H1 (cell line): ENCODE results near the gene SLC12A7. TPM values are rescaled to one million over a fixed set of nuclear protein-coding genes. Genes with fewer than 3 reads are reported as not detected.

Experiments
- CTCF ChIA-PET: fragments of 300-600 bp; sonication (Branson Sonifier 250); formaldehyde crosslinking; loops from one replicate; lab custom pipeline; 2021; ENCODE audit not compliant: partially characterized antibody; lab: Charles Lee
- POLR2A ChIA-PET: fragments of 300-600 bp; sonication (Branson Sonifier 250); formaldehyde crosslinking; loops from one replicate; lab custom pipeline; 2021; ENCODE audit warnings: inconsistent platforms; ENCODE audit not compliant: partially characterized antibody; lab: Charles Lee
- DNase-seq, 2 experiments: peaks; one replicate each; pipeline versions ENCODE4 v3.0.0 to v3.0.0-alpha.2; 2010 to 2022; ENCODE audit warnings: low spot score in 2 of 2, low read depth in 1 of 2, mixed read lengths in 1 of 2
- FAIRE-seq: peaks from 2 replicates; lab custom pipeline; 2011; peaks lifted over from hg19 to GRCh38; lab: Jason Lieb, UNC
- H2AFZ ChIP-seq: 2 replicates; pipeline ENCODE4 v1.8.1; 2012; ENCODE audit warnings: low read length, inconsistent platforms
- H2AK5ac ChIP-seq: 2 replicates; pipeline ENCODE4 v1.6.1; 2013; ENCODE audit warnings: low read depth, low read length
- H2BK120ac ChIP-seq: replicated peaks from 2 replicates; pipeline ENCODE3; 2013; ENCODE audit warnings: low read depth, low read length, inconsistent platforms
- H2BK12ac ChIP-seq: 2 replicates; pipeline ENCODE4 v1.6.1; 2013; ENCODE audit warnings: low read depth, low read length
- H2BK15ac ChIP-seq: 2 replicates; pipeline ENCODE4 v1.6.1; 2013; ENCODE audit warnings: low read length
- H2BK20ac ChIP-seq: 2 replicates; pipeline ENCODE4 v1.6.1; 2013; ENCODE audit warnings: low read length
- H2BK5ac ChIP-seq: 2 replicates; pipeline ENCODE4 v1.6.1; 2013; ENCODE audit warnings: low read depth, low read length
- H3K14ac ChIP-seq: 2 replicates; pipeline ENCODE4 v1.6.1; 2013; ENCODE audit warnings: inconsistent platforms; ENCODE audit not compliant: insufficient read length
- H3K18ac ChIP-seq: 2 replicates; pipeline ENCODE4 v1.6.1; 2013; ENCODE audit warnings: low read length; ENCODE audit errors: extremely low read depth
- H3K23ac ChIP-seq: 2 replicates; pipeline ENCODE4 v1.6.1; 2013; ENCODE audit warnings: inconsistent platforms; ENCODE audit not compliant: insufficient read length
- H3K23me2 ChIP-seq: 2 replicates; pipeline ENCODE4 v1.6.1; 2013; ENCODE audit warnings: low read depth, low read length
- H3K27ac ChIP-seq: 2 replicates; pipeline ENCODE4 v1.6.1; 2011; ENCODE audit warnings: low read depth, low read length, inconsistent platforms
- H3K27me3 ChIP-seq, 4 experiments: replicated peaks in 1 of 4; 1 replicate in 1 of 4; 2 replicates in 3 of 4; pipeline versions ENCODE4 v1.6.1 to v1.8.1; 2011 to 2013; ENCODE audit warnings: low read length in 3 of 4, mild to moderate bottlenecking in 3 of 4, inconsistent platforms in 2 of 4, mixed read lengths in 2 of 4, moderate library complexity in 1 of 4; ENCODE audit not compliant: control insufficient read depth in 3 of 4, insufficient read depth in 3 of 4; ENCODE audit errors: extremely low read depth in 1 of 4
- H3K36me3 ChIP-seq, 4 experiments: 2 replicates each; pipeline versions ENCODE4 v1.6.1 to v1.8.1; 2011 to 2013; ENCODE audit warnings: mild to moderate bottlenecking in 4 of 4, low read length in 3 of 4, moderate library complexity in 2 of 4, control low read depth in 1 of 4, inconsistent platforms in 1 of 4; ENCODE audit not compliant: insufficient read depth in 4 of 4, control insufficient read depth in 2 of 4
- H3K4ac ChIP-seq: replicated peaks from 2 replicates; pipeline ENCODE3; 2013; ENCODE audit warnings: low read length, low read depth, mixed read lengths, inconsistent platforms; ENCODE audit not compliant: insufficient read length
- H3K4me1 ChIP-seq, 4 experiments: replicated peaks in 1 of 4; 1 replicate in 1 of 4; 2 replicates in 3 of 4; pipeline versions ENCODE4 v1.6.1 to v1.8.1; 2011 to 2013; ENCODE audit warnings: low read length in 3 of 4, inconsistent platforms in 2 of 4, mixed read lengths in 1 of 4; ENCODE audit not compliant: insufficient read depth in 4 of 4, control insufficient read depth in 3 of 4
- H3K4me2 ChIP-seq, 2 experiments: 2 replicates each; pipeline versions ENCODE4 v1.6.1 to v1.8.1; 2011 to 2013; ENCODE audit warnings: low read depth in 2 of 2, low read length in 2 of 2, control low read depth in 1 of 2, inconsistent platforms in 1 of 2, mild to moderate bottlenecking in 1 of 2; ENCODE audit not compliant: insufficient read depth in 1 of 2
- H3K4me3 ChIP-seq, 4 experiments: fragments of 200-600, 300-600 bp in 1 of 4; sonication (generic), shearing (Covaris generic), sonication (Bioruptor Twin) in 1 of 4; 2 replicates each; pipeline versions ENCODE4 v1.5.1 to v1.8.1; 2011 to 2016; ENCODE audit warnings: low read length in 4 of 4, low read depth in 3 of 4, control low read depth in 2 of 4, inconsistent platforms in 2 of 4, mild to moderate bottlenecking in 2 of 4, mixed read lengths in 1 of 4, moderate library complexity in 1 of 4; ENCODE audit not compliant: insufficient read depth in 2 of 4; ENCODE audit errors: extremely low read depth in 1 of 4
- H3K56ac ChIP-seq: replicated peaks from 2 replicates; pipeline ENCODE3; 2013; ENCODE audit warnings: low read depth, mild to moderate bottlenecking, mixed read lengths, low read length, inconsistent platforms; ENCODE audit not compliant: insufficient read length
- H3K79me1 ChIP-seq: 2 replicates; pipeline ENCODE4 v1.6.1; 2013; ENCODE audit warnings: low read depth, low read length, control low read depth
- H3K79me2 ChIP-seq, 2 experiments: 2 replicates each; pipeline versions ENCODE4 v1.6.1 to v1.8.1; 2012 to 2013; ENCODE audit warnings: low read length in 2 of 2, mild to moderate bottlenecking in 2 of 2, inconsistent platforms in 1 of 2; ENCODE audit not compliant: insufficient read depth in 2 of 2, control insufficient read depth in 1 of 2
- H3K9ac ChIP-seq, 4 experiments: replicated peaks in 1 of 4; 1 replicate in 1 of 4; 2 replicates in 3 of 4; pipeline versions ENCODE4 v1.6.1 to v1.8.1; 2011 to 2013; ENCODE audit warnings: low read depth in 3 of 4, low read length in 3 of 4, control low read depth in 2 of 4, mild to moderate bottlenecking in 2 of 4, moderate library complexity in 2 of 4, inconsistent platforms in 1 of 4; ENCODE audit errors: extremely low read depth in 1 of 4
- H3K9me3 ChIP-seq, 2 experiments: 2 replicates each; pipeline versions ENCODE4 v1.6.1 to v1.8.1; 2012 to 2013; ENCODE audit warnings: mild to moderate bottlenecking in 2 of 2, moderate library complexity in 2 of 2, control low read depth in 1 of 2, inconsistent platforms in 1 of 2, low read depth in 1 of 2, low read length in 1 of 2, mixed read lengths in 1 of 2; ENCODE audit not compliant: insufficient read depth in 2 of 2
- H4K20me1 ChIP-seq, 2 experiments: replicated peaks in 1 of 2; 2 replicates each; pipeline versions ENCODE3 to v1.8.1; 2011 to 2013; ENCODE audit warnings: inconsistent platforms in 2 of 2, low read length in 2 of 2, mild to moderate bottlenecking in 1 of 2; ENCODE audit not compliant: insufficient read depth in 2 of 2, control insufficient read depth in 1 of 2
- H4K5ac ChIP-seq: 2 replicates; pipeline ENCODE4 v1.6.1; 2013; ENCODE audit warnings: low read length, low read depth, mixed read lengths, inconsistent platforms; ENCODE audit not compliant: insufficient read length
- H4K8ac ChIP-seq: 2 replicates; pipeline ENCODE4 v1.8.0; 2013; ENCODE audit warnings: mild to moderate bottlenecking, moderate library complexity, low read length, inconsistent platforms; ENCODE audit not compliant: insufficient read depth; ENCODE audit errors: extremely low read depth
- H4K91ac ChIP-seq: replicated peaks from 2 replicates; pipeline ENCODE3; 2013; ENCODE audit warnings: low read length, mixed read lengths, inconsistent platforms; ENCODE audit not compliant: insufficient read length
- NRF1 ChIP-seq: IDR thresholded peaks from 2 replicates; pipeline ENCODE4 v1.6.1; 2011; ENCODE audit warnings: mild to moderate bottlenecking, low read depth, low read length, improper control_type of control experiment
- POLR2A ChIP-seq, 2 experiments: IDR thresholded peaks; 1 replicate in 1 of 2; 2 replicates in 1 of 2; pipeline ENCODE4 v1.6.1; 2011; ENCODE audit warnings: low read depth in 2 of 2, low read length in 2 of 2, mild to moderate bottlenecking in 2 of 2; ENCODE audit errors: control extremely low read depth in 1 of 2
- TCF12 ChIP-seq: IDR thresholded peaks from 2 replicates; pipeline ENCODE4 v1.6.1; 2011; ENCODE audit warnings: low read depth, mild to moderate bottlenecking, low read length
- WGBS, 2 experiments: shearing (Covaris generic) in 1 of 2; methylation state at CpG; one replicate each; pipeline versions ENCODE4 v1.1.6 to v1.1.7; 2013 to 2015; ENCODE audit warnings: low lambda C conversion rate in 2 of 2, mixed read lengths in 2 of 2, inconsistent platforms in 1 of 2, low coverage in 1 of 2, missing lambda C conversion rate in 1 of 2; ENCODE audit not compliant: insufficient replicate concordance in 2 of 2, insufficient coverage in 1 of 2, insufficient read length in 1 of 2; ENCODE audit errors: extremely low coverage in 1 of 2, missing lambda C conversion rate in 1 of 2; 5-methylcytosine and 5-hydroxymethylcytosine counted together
- polyA plus RNA-seq, 7 experiments: library from polyadenylated mRNA; depleted of rRNA in 3 of 7; stranded (reverse) in 5 of 7; unstranded in 2 of 7; fragments of >200 nt in 5 of 7; fragments of 200-250 nt in 2 of 7; gene quantifications; 1 replicate in 5 of 7; 2 replicates in 1 of 7; 4 replicates in 1 of 7; pipeline versions ENCODE4 v1.2.1 to v1.2.3, GENCODE V29; 2011 to 2013; ENCODE audit warnings: missing spikeins in 2 of 7, mixed read lengths in 2 of 7
- total RNA-seq: library from RNA; stranded (reverse); fragmentation: NEBNext Ultra II Directional; extraction: Animal tissue kit (Norgen Biotek cat#: 25700); gene quantifications from 2 replicates; pipeline ENCODE4 v1.2.1, GENCODE V29; 2021

Gene SLC12A7
- total and polyA plus RNA-seq, 2 of the 8 experiments (the other 6 are each of a cell fraction or from before 2014, with no cell fraction given), result 23.5 to 39.7 TPM

DNA sequence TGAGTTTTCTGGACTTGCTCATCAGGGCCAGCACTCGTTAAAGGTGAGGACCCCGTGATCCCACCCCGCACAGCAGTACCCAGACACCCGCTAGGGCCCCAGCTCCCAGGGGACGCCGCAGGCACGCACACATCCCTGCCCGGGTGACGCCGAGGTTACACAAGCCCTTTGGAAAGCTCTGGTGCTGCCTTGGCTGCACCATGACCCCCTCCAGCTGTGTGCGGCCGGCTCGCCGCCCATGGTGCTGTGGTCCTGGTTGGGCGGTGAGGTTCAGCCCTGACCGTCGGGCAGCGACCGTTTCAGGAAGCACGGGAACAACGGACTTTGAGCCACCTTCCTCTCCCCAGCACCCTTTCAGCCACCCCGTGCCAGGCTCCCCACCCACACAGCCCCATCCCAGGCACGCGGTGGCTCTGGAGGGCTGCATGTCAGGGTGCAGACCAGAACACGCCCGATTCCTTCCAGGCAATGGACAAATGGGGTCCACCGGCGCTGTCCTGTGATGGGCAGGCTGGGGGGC, 7.5 kb upstream of the SLC12A7 start:
- Histone ChIP-seq H3K36me3 (no peaks in the 10 kb centered on the region), H3K4me3 (no peak overlapping the region), H2BK12ac (no peak overlapping the region; the same call in 1 of the 2 replicates), H3K18ac (no peak overlapping the region), H3K23me2 (no peaks in the 10 kb centered on the region), H3K79me1 (no peaks in the 10 kb centered on the region), H3K4ac (peak overlapping the region; percentile 78), H4K8ac (no peak overlapping the region), H3K56ac (no peak overlapping the region), H3K9ac (no peak overlapping the region), H3K9me3 (peaks cover 0 to under 1% of the 10 kb centered on the region in 2 experiments; a peak in 1 of 4 replicates), H2BK15ac (no peak overlapping the region; the same call in 1 of the 2 replicates), H2AK5ac (peak overlapping the region; percentile 53; the same call in 1 of the 2 replicates), H4K5ac (no peak overlapping the region), H2BK20ac (0 out of 2 replicates have a peak overlapping the region, but pooled peaks have one; percentile 61), H4K91ac (no peak overlapping the region), H4K20me1 (no peaks in the 10 kb centered on the region), H3K27me3 (no peaks in the 10 kb centered on the region), H3K4me1 (peaks cover 0 to 8% (median 5%) of the 10 kb centered on the region in 4 experiments; a peak in 4 of 7 replicates), H3K27ac (no peak overlapping the region), H3K14ac (no peak overlapping the region), H2AFZ (no peak overlapping the region), H3K79me2 (no peaks in the 10 kb centered on the region), H2BK120ac (no peak overlapping the region), H3K4me2 (no peak overlapping the region), H2BK5ac (no peak overlapping the region), H3K23ac (no peak overlapping the region)
- CTCF ChIA-PET, result interaction anchor here (0.8 to 3.0 kb wide), 6 partner anchors 10 to 100 kb away, joined by 3 to 17 read pairs (median 5); no protein-coding TSS in a partner anchor
- FAIRE-seq, result no peak
- POLR2A ChIA-PET, result interaction anchor here (1.6 to 4.2 kb wide), 2 partner anchors 12 to 18 kb away, joined by 4 to 22 read pairs; no protein-coding TSS in a partner anchor
- DNase-seq, result no peak
- 91% methylated on average over 27 of the region's 28 CpGs; no CpG with 5 or more reads in 1 of the 2 experiments for WGBS, 2 experiments
- TF ChIP-seq NRF1 (no peak), POLR2A (IDR thresholded peaks at IDR 0.05; ENCODE audit: control extremely low read depth in 1 of 2, low read depth in 2 of 2, low read length in 2 of 2) (no peak), TCF12 (no peak)
